ENCODE data around the gene CCBE1. TPM values are rescaled to one million over a fixed set of nuclear protein-coding genes. Genes with fewer than 3 reads are reported as not detected.

The CCBE1 gene
- total RNA-seq, 2 donors from 2014 or later: 1.00 to 2.9 TPM

DNA sequence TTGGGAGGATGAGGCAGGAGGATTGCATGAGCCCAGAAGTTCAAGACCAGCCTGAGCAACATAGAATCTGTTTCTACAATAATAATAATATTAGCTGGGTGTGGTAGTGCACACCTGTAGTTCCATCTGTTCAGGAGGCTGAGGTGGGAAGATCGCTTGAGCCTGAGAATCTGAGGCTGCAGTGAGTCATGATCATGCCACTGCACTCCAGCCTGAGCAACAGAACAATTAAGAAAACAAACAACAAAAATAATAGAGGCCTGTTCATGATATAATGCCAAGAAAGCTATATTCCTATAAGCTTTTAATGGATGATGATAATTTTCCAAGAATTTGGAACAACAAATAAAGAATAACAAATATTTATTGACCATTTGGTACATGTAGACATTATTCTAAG, 6.9 kb upstream of the CCBE1 start:
- H3K9ac ChIP-seq (ENCODE audit: extremely low read depth, low read length, poor library complexity, severe bottlenecking): no peak overlapping the region
- no peaks in the 10 kb centered on the region for H3K9me3 ChIP-seq (ENCODE audit: control insufficient read depth, low read length)
- H3K4me3 Mint-ChIP-seq: no peak overlapping the region
- H3K27me3 Mint-ChIP-seq (ENCODE audit: insufficient read depth): peaks cover 26% of the 10 kb centered on the region
- H3K27ac ChIP-seq (ENCODE audit: low read depth, low read length): no peak overlapping the region
- no peaks in the 10 kb centered on the region for H3K36me3 Mint-ChIP-seq (ENCODE audit: low read depth)
- H3K4me1 Mint-ChIP-seq: peaks cover 50% of the 10 kb centered on the region
- WGBS, 2 experiments (ENCODE audit: insufficient coverage in 1 of 2, insufficient read length in 1 of 2): 93% methylated on average over 1 of the region's 1 CpG; no CpG with 5 or more reads in 1 of the 2 experiments
- H3K27me3 ChIP-seq (ENCODE audit: control insufficient read depth, insufficient read depth, low read length, poor library complexity, severe bottlenecking): no peaks in the 10 kb centered on the region
- H3K36me3 ChIP-seq (ENCODE audit: control insufficient read depth, insufficient read depth, low read length): no peaks in the 10 kb centered on the region
- TF ChIP-seq, protein P1, sequence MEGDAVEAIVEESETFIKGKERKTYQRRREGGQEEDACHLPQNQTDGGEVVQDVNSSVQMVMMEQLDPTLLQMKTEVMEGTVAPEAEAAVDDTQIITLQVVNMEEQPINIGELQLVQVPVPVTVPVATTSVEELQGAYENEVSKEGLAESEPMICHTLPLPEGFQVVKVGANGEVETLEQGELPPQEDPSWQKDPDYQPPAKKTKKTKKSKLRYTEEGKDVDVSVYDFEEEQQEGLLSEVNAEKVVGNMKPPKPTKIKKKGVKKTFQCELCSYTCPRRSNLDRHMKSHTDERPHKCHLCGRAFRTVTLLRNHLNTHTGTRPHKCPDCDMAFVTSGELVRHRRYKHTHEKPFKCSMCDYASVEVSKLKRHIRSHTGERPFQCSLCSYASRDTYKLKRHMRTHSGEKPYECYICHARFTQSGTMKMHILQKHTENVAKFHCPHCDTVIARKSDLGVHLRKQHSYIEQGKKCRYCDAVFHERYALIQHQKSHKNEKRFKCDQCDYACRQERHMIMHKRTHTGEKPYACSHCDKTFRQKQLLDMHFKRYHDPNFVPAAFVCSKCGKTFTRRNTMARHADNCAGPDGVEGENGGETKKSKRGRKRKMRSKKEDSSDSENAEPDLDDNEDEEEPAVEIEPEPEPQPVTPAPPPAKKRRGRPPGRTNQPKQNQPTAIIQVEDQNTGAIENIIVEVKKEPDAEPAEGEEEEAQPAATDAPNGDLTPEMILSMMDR (conservative IDR thresholded peaks at IDR 0.05): no peak
- no peak overlapping the region for H3K27ac Mint-ChIP-seq
- H3K9me3 Mint-ChIP-seq: peaks cover 3% of the 10 kb centered on the region
- H3K4me1 ChIP-seq (ENCODE audit: control insufficient read depth, insufficient read depth, low read length): peaks cover 23% of the 10 kb centered on the region
- H3K4me3 ChIP-seq (ENCODE audit: low read length): no peak overlapping the region
- no peak for DNase-seq

DNA sequence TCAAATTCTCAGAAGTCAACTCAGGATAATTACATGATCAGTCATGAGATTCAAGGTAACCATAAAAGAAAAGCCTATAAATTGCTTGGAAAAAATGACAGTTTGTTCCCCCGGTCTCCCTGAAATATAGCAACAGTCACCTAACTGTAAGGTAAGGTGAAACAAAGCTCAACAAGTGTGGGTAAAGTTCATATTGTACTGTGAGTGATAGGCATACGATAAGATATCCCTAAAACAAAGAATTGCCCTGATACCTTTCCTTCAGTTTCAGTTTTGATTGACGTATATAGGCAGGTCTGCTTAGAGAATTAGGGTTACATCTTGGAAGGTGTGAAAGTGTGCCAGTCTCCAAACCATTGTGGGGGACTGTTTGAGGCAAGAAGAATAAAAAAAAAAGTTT, 4.0 kb upstream of the CCBE1 start:
- Histone ChIP-seq H3K4me1 (ENCODE audit: control insufficient read depth, insufficient read depth, low read length) (peaks cover 18% of the 10 kb centered on the region), H3K27me3 (ENCODE audit: control insufficient read depth, insufficient read depth, low read length, poor library complexity, severe bottlenecking) (peaks cover 24% of the 10 kb centered on the region), H3K9ac (ENCODE audit: extremely low read depth, low read length, poor library complexity, severe bottlenecking) (no peak overlapping the region), H3K9me3 (ENCODE audit: control insufficient read depth, low read length) (no peaks in the 10 kb centered on the region), H3K4me3 (ENCODE audit: low read length) (no peak overlapping the region), H3K27ac (ENCODE audit: low read depth, low read length) (no peak overlapping the region), H3K36me3 (ENCODE audit: control insufficient read depth, insufficient read depth, low read length) (no peaks in the 10 kb centered on the region)
- H3K9me3 Mint-ChIP-seq: no peaks in the 10 kb centered on the region
- H3K27me3 Mint-ChIP-seq (ENCODE audit: insufficient read depth): peaks cover 46% of the 10 kb centered on the region
- TF ChIP-seq, protein P1 (conservative IDR thresholded peaks at IDR 0.05): no peak
- no peak overlapping the region for H3K4me3 Mint-ChIP-seq
- H3K27ac Mint-ChIP-seq: no peak overlapping the region
- no peak for DNase-seq
- peaks cover 49% of the 10 kb centered on the region for H3K4me1 Mint-ChIP-seq
- no peaks in the 10 kb centered on the region for H3K36me3 Mint-ChIP-seq (ENCODE audit: low read depth)
- WGBS, 2 experiments (ENCODE audit: insufficient coverage in 1 of 2, insufficient read length in 1 of 2): 85 to 100% methylated on average over 1 to 3 of the region's 3 CpGs

DNA sequence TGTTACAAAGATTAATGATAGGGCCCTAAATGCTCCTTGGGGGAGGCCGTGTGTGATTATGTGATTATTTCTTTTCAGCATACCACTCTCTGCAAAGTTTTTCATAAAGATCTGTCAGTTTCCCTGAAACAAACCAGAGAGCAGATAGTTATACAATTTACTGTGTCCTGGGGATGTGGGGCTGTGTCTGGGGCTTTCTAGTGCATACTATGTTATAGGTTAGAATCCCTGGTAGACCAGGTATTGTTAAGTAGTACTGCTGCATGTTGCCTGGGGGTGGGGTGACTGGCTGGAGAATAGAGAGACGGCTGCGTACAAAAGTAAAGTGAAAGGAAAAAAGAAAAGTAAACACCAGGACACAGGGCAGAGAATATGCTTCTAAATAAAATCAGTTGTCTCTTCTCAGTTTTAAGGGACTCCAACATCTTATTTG, 3.3 kb upstream of the CCBE1 start:
- Histone ChIP-seq H3K4me1 (ENCODE audit: control insufficient read depth, insufficient read depth, low read length) (peaks cover 17% of the 10 kb centered on the region), H3K9me3 (ENCODE audit: control insufficient read depth, low read length) (no peaks in the 10 kb centered on the region), H3K4me3 (ENCODE audit: low read length) (no peak overlapping the region), H3K27ac (ENCODE audit: low read depth, low read length) (no peak overlapping the region), H3K27me3 (ENCODE audit: control insufficient read depth, insufficient read depth, low read length, poor library complexity, severe bottlenecking) (peaks cover 32% of the 10 kb centered on the region), H3K36me3 (ENCODE audit: control insufficient read depth, insufficient read depth, low read length) (no peaks in the 10 kb centered on the region), H3K9ac (ENCODE audit: extremely low read depth, low read length, poor library complexity, severe bottlenecking) (no peak overlapping the region)
- Mint-ChIP-seq H3K4me1 (peaks cover 47% of the 10 kb centered on the region), H3K27me3 (ENCODE audit: insufficient read depth) (peaks cover 54% of the 10 kb centered on the region), H3K36me3 (ENCODE audit: low read depth) (no peaks in the 10 kb centered on the region), H3K4me3 (no peak overlapping the region), H3K27ac (no peak overlapping the region), H3K9me3 (no peaks in the 10 kb centered on the region)
- no peak for DNase-seq
- TF ChIP-seq, protein P1 (conservative IDR thresholded peaks at IDR 0.05): no peak
- WGBS, 2 experiments (ENCODE audit: insufficient coverage in 1 of 2, insufficient read length in 1 of 2): 91% methylated on average over 3 of the region's 3 CpGs; no CpG with 5 or more reads in 1 of the 2 experiments

Data from endodermal cell (in vitro differentiated cells).